ENCODE data around the gene COX8A. TPM values are rescaled to one million over a fixed set of nuclear protein-coding genes. Genes with fewer than 3 reads are reported as not detected.

Gene COX8A
- polyA plus RNA-seq, 1 experiment = 200 TPM

- POLR2A ChIA-PET = interaction anchor here (0.7 kb wide), 1 partner anchor 376 kb away, joined by 6 read pairs; no protein-coding TSS in a partner anchor
These were observed 18.7 kb downstream of the COX8A start for GRCh38 chr11:63993100-63993499.

GRCh38 chr11:63993993-63994392 is 19.6 kb downstream of the COX8A start:
- CTCF ChIA-PET = no interaction called here

More at GRCh38 chr11:63993100-63993499, 18.7 kb downstream of the COX8A start:
- CTCF ChIA-PET = no interaction called here
- no peaks in the 10 kb centered on the region for H3K9me3 ChIP-seq (ENCODE audit: control insufficient read depth, insufficient read depth, low read length)
- no peaks in the 10 kb centered on the region for H3K27me3 ChIP-seq (ENCODE audit: control insufficient read depth, insufficient read depth, low read length)
- H3K27ac ChIP-seq (ENCODE audit: low read depth, low read length) = no peak overlapping the region
- DNase-seq (ENCODE audit: low read depth, low spot score) = no peak
- no peak for TF ChIP-seq CTCF (IDR thresholded peaks at IDR 0.05; ENCODE audit: low read depth, low read length)
- no peak overlapping the region for H3K4me3 ChIP-seq (ENCODE audit: low read depth, low read length)

DNA sequence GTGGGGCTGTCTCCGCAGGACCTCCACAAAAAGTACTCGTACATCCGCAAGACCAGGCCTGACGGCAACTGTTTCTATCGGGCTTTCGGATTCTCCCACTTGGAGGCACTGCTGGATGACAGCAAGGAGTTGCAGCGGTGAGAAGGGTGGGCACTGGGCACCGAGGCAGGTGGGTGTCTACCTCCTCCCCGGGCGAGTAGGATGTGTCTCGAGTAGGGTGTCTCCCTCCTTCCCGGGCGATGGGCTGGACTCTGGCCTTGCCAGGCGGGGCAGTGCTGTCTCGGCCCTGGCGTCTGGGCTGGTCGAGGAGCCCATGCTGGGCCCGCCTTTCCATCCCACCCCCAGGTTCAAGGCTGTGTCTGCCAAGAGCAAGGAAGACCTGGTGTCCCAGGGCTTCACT is 22.1 kb downstream of the COX8A start:
- no peak for DNase-seq (ENCODE audit: low read depth, low spot score)
- Histone ChIP-seq H3K27ac (ENCODE audit: low read depth, low read length) (no peak overlapping the region), H3K9me3 (ENCODE audit: control insufficient read depth, insufficient read depth, low read length) (no peaks in the 10 kb centered on the region), H3K27me3 (ENCODE audit: control insufficient read depth, insufficient read depth, low read length) (no peaks in the 10 kb centered on the region), H3K4me3 (ENCODE audit: low read depth, low read length) (no peak overlapping the region)
- ChIA-PET CTCF (interaction anchor here (0.6 kb wide), 1 partner anchor 394 kb away, joined by 3 read pairs; no protein-coding TSS in a partner anchor), POLR2A (no interaction called here)
- TF ChIP-seq CTCF (IDR thresholded peaks at IDR 0.05; ENCODE audit: low read depth, low read length) = no peak

More at GRCh38 chr11:63993993-63994392, 19.6 kb downstream of the COX8A start:
- H3K27me3 ChIP-seq (ENCODE audit: control insufficient read depth, insufficient read depth, low read length) = no peaks in the 10 kb centered on the region
- H3K27ac ChIP-seq (ENCODE audit: low read depth, low read length) = no peak overlapping the region
- no peaks in the 10 kb centered on the region for H3K9me3 ChIP-seq (ENCODE audit: control insufficient read depth, insufficient read depth, low read length)
- DNase-seq (ENCODE audit: low read depth, low spot score) = no peak
- no peak for TF ChIP-seq CTCF (IDR thresholded peaks at IDR 0.05; ENCODE audit: low read depth, low read length)
- POLR2A ChIA-PET = no interaction called here
- H3K4me3 ChIP-seq (ENCODE audit: low read depth, low read length) = no peak overlapping the region

DNA sequence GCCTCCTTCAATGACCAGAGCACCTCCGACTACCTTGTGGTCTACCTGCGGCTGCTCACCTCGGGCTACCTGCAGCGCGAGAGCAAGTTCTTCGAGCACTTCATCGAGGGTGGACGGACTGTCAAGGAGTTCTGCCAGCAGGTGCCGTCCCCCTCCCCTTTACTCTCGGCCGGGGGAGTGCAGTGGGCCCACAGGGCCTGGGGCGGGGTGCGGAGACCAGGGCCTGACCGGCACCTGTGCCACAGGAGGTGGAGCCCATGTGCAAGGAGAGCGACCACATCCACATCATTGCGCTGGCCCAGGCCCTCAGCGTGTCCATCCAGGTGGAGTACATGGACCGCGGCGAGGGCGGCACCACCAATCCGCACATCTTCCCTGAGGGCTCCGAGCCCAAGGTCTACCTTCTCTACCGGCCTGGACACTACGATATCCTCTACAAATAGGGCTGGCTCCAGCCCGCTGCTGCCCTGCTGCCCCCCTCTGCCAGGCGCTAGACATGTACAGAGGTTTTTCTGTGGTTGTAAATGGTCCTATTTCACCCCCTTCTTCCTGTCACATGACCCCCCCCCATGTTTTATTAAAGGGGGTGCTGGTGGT is 22.8 kb downstream of the COX8A start:
- ChIA-PET POLR2A (no interaction called here), CTCF (interaction anchor here (1.4 kb wide), 1 partner anchor 152 kb away, joined by 3 read pairs; no protein-coding TSS in a partner anchor)
- no peak for DNase-seq (ENCODE audit: low read depth, low spot score)
- H3K4me3 ChIP-seq (ENCODE audit: low read depth, low read length) = no peak overlapping the region
- TF ChIP-seq CTCF (IDR thresholded peaks at IDR 0.05; ENCODE audit: low read depth, low read length) = no peak
- H3K9me3 ChIP-seq (ENCODE audit: control insufficient read depth, insufficient read depth, low read length) = no peaks in the 10 kb centered on the region
- H3K27ac ChIP-seq (ENCODE audit: low read depth, low read length) = no peak overlapping the region
- no peaks in the 10 kb centered on the region for H3K27me3 ChIP-seq (ENCODE audit: control insufficient read depth, insufficient read depth, low read length)

DNA sequence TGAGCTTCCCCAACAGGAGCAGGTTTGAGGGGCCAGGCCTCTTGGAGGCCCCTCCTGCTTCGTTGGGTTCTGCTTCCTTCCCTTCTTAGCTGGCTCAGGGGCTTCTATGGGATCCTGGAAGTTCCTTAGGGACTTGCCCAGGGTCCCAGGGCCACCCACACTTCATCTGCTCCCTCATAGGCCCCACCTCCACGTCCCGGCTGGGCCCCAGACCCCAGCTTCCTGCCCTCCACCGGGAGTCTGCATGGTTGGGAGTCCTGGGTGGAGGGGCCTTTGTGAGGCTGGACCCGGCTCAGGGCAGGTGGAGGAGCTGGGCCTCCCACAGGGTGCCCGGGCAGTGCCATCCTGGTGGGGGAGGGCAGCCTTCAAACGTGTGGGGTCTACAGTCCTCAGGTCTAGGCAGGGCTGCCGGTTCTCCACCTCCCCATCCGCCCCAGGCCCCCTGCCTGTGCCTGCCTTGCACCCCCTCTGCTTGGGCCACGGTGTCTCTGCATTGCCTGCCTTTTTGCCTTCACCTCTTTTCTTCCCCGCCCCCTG is 23.4 kb downstream of the COX8A start:
- Histone ChIP-seq H3K27ac (ENCODE audit: low read depth, low read length) (no peak overlapping the region), H3K4me3 (ENCODE audit: low read depth, low read length) (no peak overlapping the region), H3K9me3 (ENCODE audit: control insufficient read depth, insufficient read depth, low read length) (no peaks in the 10 kb centered on the region), H3K27me3 (ENCODE audit: control insufficient read depth, insufficient read depth, low read length) (no peaks in the 10 kb centered on the region)
- DNase-seq (ENCODE audit: low read depth, low spot score) = no peak
- no peak for TF ChIP-seq CTCF (IDR thresholded peaks at IDR 0.05; ENCODE audit: low read depth, low read length)
- ChIA-PET POLR2A (interaction anchor here (1.1 kb wide), 1 partner anchor 188 kb away, joined by 3 read pairs; the partner anchor contains the start of gene STIP1), CTCF (interaction anchor here (1.4 kb wide), 1 partner anchor 152 kb away, joined by 3 read pairs; no protein-coding TSS in a partner anchor)

Data from AG04450 (cell line).